Stimulated activated CD4-positive, alpha-beta T cell treated with anti-CD3 and anti-CD28 coated beads, Interleukin-1b, Interleukin-23, amount 100 ng/mL, for 1 hour (primary cell): Measurements from ENCODE around the gene SRSF1.

Experiments used
- DNase-seq, 2 donors: peaks; one replicate each; pipeline ENCODE4 v3.0.0-alpha.2; 2020; ENCODE audit warnings: low read depth in 2 of 2

The SRSF1 gene

GRCh38 chr17:58019039-58019438 is 12.0 kb upstream of the SRSF1 start:
- DNase-seq = no peak

- no peak for DNase-seq
Measured at GRCh38 chr17:58010067-58010799, 3.2 kb upstream of the SRSF1 start.

GRCh38 chr17:58007781-58008706 is 998 bp upstream of the SRSF1 start:
- DNase-seq = peak in 1 of 2 donors; percentile 6

GRCh38 chr17:58006560-58006923 is 504 bp downstream of the SRSF1 start:
- peak in 1 of 2 donors; percentile 51 for DNase-seq

GRCh38 chr17:58005728-58006559 is 1.1 kb downstream of the SRSF1 start:
- DNase-seq = no peak

- no peak for DNase-seq
Measured at GRCh38 chr17:58005031-58005727, 1.9 kb downstream of the SRSF1 start.

- no peak for DNase-seq
Measured at GRCh38 chr17:58004060-58004459, 3.0 kb downstream of the SRSF1 start.

GRCh38 chr17:58002973-58003372 is 4.1 kb downstream of the SRSF1 start:
- DNase-seq = no peak

GRCh38 chr17:58002154-58002948 is 4.7 kb downstream of the SRSF1 start:
- no peak for DNase-seq

- DNase-seq = no peak
Measured at GRCh38 chr17:58001461-58002124, 5.5 kb downstream of the SRSF1 start.

GRCh38 chr17:57999496-58000017 is 7.5 kb downstream of the SRSF1 start:
- no peak for DNase-seq

GRCh38 chr17:57999010-57999495 is 8.0 kb downstream of the SRSF1 start:
- no peak for DNase-seq

- no peak for DNase-seq
Measured at GRCh38 chr17:57997085-57997809, 9.8 kb downstream of the SRSF1 start.

GRCh38 chr17:57995076-57995956 is 11.7 kb downstream of the SRSF1 start:
- no peak for DNase-seq

- no peak for DNase-seq
Measured at GRCh38 chr17:57994436-57994835, 12.6 kb downstream of the SRSF1 start.

GRCh38 chr17:57993471-57994365 is 13.3 kb downstream of the SRSF1 start:
- DNase-seq = no peak

GRCh38 chr17:57991537-57991936 is 15.5 kb downstream of the SRSF1 start:
- DNase-seq = no peak
